CD14-positive monocyte (primary cell): ENCODE results near the gene MAPK8IP2. TPM values are rescaled to one million over a fixed set of nuclear protein-coding genes. Genes with fewer than 3 reads are reported as not detected.

Experiments
- DNase-seq, 3 donors: peaks; one replicate each; pipeline ENCODE4 v3.0.0-alpha.2; 2011 to 2022
- H2AFZ ChIP-seq: 2 replicates; pipeline ENCODE4 v1.6.0; 2012; ENCODE audit warnings: mild to moderate bottlenecking, low read depth, low read length, inconsistent platforms; ENCODE audit not compliant: insufficient read depth, poor library complexity, severe bottlenecking
- H3K27ac ChIP-seq, 2 donors: 1 replicate in 1 of 2; 2 replicates in 1 of 2; pipeline ENCODE4 v1.5.1; 2012 to 2013; ENCODE audit warnings: low read length in 2 of 2, control low read depth in 1 of 2, inconsistent platforms in 1 of 2, low read depth in 1 of 2, mild to moderate bottlenecking in 1 of 2
- H3K27me3 ChIP-seq, 2 donors: one replicate each; pipeline versions ENCODE4 v1.6.0 to v1.6.1; 2011 to 2013; ENCODE audit warnings: low read length in 2 of 2; ENCODE audit not compliant: control insufficient read depth in 2 of 2, insufficient read depth in 2 of 2
- H3K36me3 ChIP-seq, 2 donors: replicated peaks in 1 of 2; 1 replicate in 1 of 2; 2 replicates in 1 of 2; pipeline versions ENCODE4 v1.5.1 to v1.6.1; 2012 to 2013; ENCODE audit warnings: low read length in 2 of 2, control low read depth in 1 of 2, inconsistent platforms in 1 of 2, mild to moderate bottlenecking in 1 of 2; ENCODE audit not compliant: insufficient read depth in 2 of 2, control insufficient read depth in 1 of 2
- H3K4me1 ChIP-seq, 2 donors: 1 replicate in 1 of 2; 2 replicates in 1 of 2; pipeline versions ENCODE4 v1.5.1 to v1.6.1; 2012 to 2013; ENCODE audit warnings: low read length in 2 of 2, control low read depth in 1 of 2, inconsistent platforms in 1 of 2, mild to moderate bottlenecking in 1 of 2, moderate library complexity in 1 of 2; ENCODE audit not compliant: insufficient read depth in 2 of 2, control insufficient read depth in 1 of 2
- H3K4me2 ChIP-seq: replicated peaks from 2 replicates; pipeline ENCODE3; 2012; ENCODE audit warnings: low read length, moderate library complexity, mild to moderate bottlenecking; ENCODE audit not compliant: poor library complexity, severe bottlenecking; ENCODE audit errors: extremely low read depth
- H3K4me3 ChIP-seq, 3 experiments: fragments of 200-600 bp in 1 of 3; sonication (generic) in 1 of 3; replicated peaks in 1 of 3; 1 replicate in 2 of 3; 2 replicates in 1 of 3; pipeline ENCODE4 v1.5.1; 2011 to 2013; ENCODE audit warnings: low read length in 3 of 3, mild to moderate bottlenecking in 3 of 3, control low read depth in 2 of 3, low read depth in 2 of 3, inconsistent platforms in 1 of 3, moderate library complexity in 1 of 3
- H3K79me2 ChIP-seq: 2 replicates; pipeline ENCODE4 v1.6.0; 2012; ENCODE audit warnings: mild to moderate bottlenecking, control low read depth, inconsistent platforms, low read length, moderate library complexity; ENCODE audit not compliant: insufficient read depth
- H3K9ac ChIP-seq: 2 replicates; pipeline ENCODE4 v1.6.0; 2017; ENCODE audit warnings: low read length, mild to moderate bottlenecking; ENCODE audit not compliant: insufficient read depth, poor library complexity, severe bottlenecking
- H3K9me3 ChIP-seq, 2 donors: replicated peaks in 1 of 2; 1 replicate in 1 of 2; 2 replicates in 1 of 2; pipeline versions ENCODE4 v1.5.1 to v1.6.1; 2012 to 2013; ENCODE audit warnings: low read length in 2 of 2, control low read depth in 1 of 2; ENCODE audit not compliant: control insufficient read depth in 1 of 2, insufficient read depth in 1 of 2
- H4K20me1 ChIP-seq: 2 replicates; pipeline ENCODE4 v1.6.0; 2012; ENCODE audit warnings: mild to moderate bottlenecking, low read length, control low read depth, moderate library complexity; ENCODE audit not compliant: insufficient read depth
- H3K27ac Mint-ChIP-seq, 7 donors: one replicate each; pipeline ENCODE4 v1.8.0; 2020; ENCODE audit warnings: mild to moderate bottlenecking in 7 of 7, mixed read lengths in 7 of 7, moderate library complexity in 6 of 7, inconsistent platforms in 2 of 7
- H3K27me3 Mint-ChIP-seq, 3 donors: one replicate each; pipeline ENCODE4 v1.8.0; 2021 to 2022; ENCODE audit warnings: low read depth in 3 of 3, mild to moderate bottlenecking in 3 of 3, mixed read lengths in 3 of 3, moderate library complexity in 3 of 3, inconsistent platforms in 1 of 3
- H3K36me3 Mint-ChIP-seq, 2 donors: one replicate each; pipeline ENCODE4 v1.8.0; 2020; ENCODE audit warnings: mixed read lengths in 2 of 2, inconsistent platforms in 1 of 2, mild to moderate bottlenecking in 1 of 2
- H3K4me1 Mint-ChIP-seq: one replicate; pipeline ENCODE4 v1.8.0; 2020; ENCODE audit warnings: mild to moderate bottlenecking, mixed read lengths
- H3K4me3 Mint-ChIP-seq, 2 donors: one replicate each; pipeline ENCODE4 v1.8.0; 2020; ENCODE audit warnings: mild to moderate bottlenecking in 2 of 2, mixed read lengths in 2 of 2, moderate library complexity in 1 of 2
- H3K9me3 Mint-ChIP-seq, 7 donors: one replicate each; pipeline ENCODE4 v1.8.0; 2020 to 2022; ENCODE audit warnings: mixed read lengths in 7 of 7, mild to moderate bottlenecking in 6 of 7, moderate library complexity in 6 of 7, inconsistent platforms in 2 of 7
- WGBS: methylation state at CpG from one replicate; pipeline ENCODE4 v1.1.5; 2013; ENCODE audit warnings: missing lambda C conversion rate; ENCODE audit not compliant: insufficient coverage; 5-methylcytosine and 5-hydroxymethylcytosine counted together
- intact Hi-C, 2 donors: fragments of 100-400 bp; cut with micrococcal nuclease; formaldehyde crosslinking; loops; one replicate each; pipeline versions ENCODE4 v1.15.0 to v1.15.1; 2023
- polyA plus RNA-seq, 3 donors: library from polyadenylated mRNA; depleted of rRNA in 1 of 3; unstranded in 2 of 3; stranded (reverse) in 1 of 3; fragments of 300-500 nt in 2 of 3; fragments of >200 nt in 1 of 3; fragmentation: Illumina TruSeq in 2 of 3; gene quantifications; 1 replicate in 2 of 3; 2 replicates in 1 of 3; pipeline ENCODE4 v1.2.3, GENCODE V29; 2012 to 2021
- TF ChIP-seq, protein P1 (sequence below): fragments of 200-600 bp; IDR thresholded peaks from one replicate; pipeline ENCODE4 v1.8.0; 2022; ENCODE audit warnings: antibody characterized with exemption, mild to moderate bottlenecking

MAPK8IP2 gene
- polyA plus RNA-seq, 3 donors = 0.17 TPM; not detected in 2

DNA sequence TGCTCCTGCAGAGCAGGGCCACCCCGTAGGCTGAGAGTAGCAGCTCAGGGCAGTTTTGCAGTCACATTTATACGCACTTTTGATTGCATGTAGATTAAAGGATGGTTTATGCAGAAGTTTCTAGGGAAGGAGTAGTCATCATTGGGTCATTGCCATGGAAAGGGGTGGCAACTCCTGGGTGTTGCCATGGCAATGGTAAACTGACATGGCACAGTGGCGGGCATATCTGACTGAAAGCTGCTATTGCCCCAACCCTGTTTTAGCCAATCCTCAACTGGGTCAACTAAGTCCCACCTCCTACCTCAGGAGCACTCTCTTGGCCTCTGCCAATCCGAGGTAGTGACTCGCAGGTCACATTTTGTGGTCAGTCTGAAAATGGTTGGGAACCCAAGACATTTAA lies 29.8 kb downstream of the MAPK8IP2 start:
- Histone ChIP-seq H2AFZ (no peak overlapping the region), H3K9ac (no peak overlapping the region), H3K79me2 (peaks cover 10% of the 10 kb centered on the region), H3K4me1 (peaks cover 19 to 24% of the 10 kb centered on the region in 2 donors), H3K4me2 (no peak overlapping the region), H3K36me3 (peaks cover 2 to 7% of the 10 kb centered on the region in 2 donors), H3K9me3 (no peaks in the 10 kb centered on the region), H3K27me3 (no peaks in the 10 kb centered on the region), H3K4me3 (no peak overlapping the region), H4K20me1 (peaks cover 8% of the 10 kb centered on the region), H3K27ac (no peak overlapping the region)
- Mint-ChIP-seq H3K4me3 (no peak overlapping the region), H3K4me1 (peaks cover 19% of the 10 kb centered on the region), H3K36me3 (peaks cover 7 to 13% of the 10 kb centered on the region in 2 donors), H3K27me3 (peaks cover 0 to 4% (median 3%) of the 10 kb centered on the region in 3 donors), H3K27ac (no peak overlapping the region), H3K9me3 (no peaks in the 10 kb centered on the region)
- DNase-seq = peak in 2 of 3 donors; percentile 21 to 38
- TF ChIP-seq, protein P1, sequence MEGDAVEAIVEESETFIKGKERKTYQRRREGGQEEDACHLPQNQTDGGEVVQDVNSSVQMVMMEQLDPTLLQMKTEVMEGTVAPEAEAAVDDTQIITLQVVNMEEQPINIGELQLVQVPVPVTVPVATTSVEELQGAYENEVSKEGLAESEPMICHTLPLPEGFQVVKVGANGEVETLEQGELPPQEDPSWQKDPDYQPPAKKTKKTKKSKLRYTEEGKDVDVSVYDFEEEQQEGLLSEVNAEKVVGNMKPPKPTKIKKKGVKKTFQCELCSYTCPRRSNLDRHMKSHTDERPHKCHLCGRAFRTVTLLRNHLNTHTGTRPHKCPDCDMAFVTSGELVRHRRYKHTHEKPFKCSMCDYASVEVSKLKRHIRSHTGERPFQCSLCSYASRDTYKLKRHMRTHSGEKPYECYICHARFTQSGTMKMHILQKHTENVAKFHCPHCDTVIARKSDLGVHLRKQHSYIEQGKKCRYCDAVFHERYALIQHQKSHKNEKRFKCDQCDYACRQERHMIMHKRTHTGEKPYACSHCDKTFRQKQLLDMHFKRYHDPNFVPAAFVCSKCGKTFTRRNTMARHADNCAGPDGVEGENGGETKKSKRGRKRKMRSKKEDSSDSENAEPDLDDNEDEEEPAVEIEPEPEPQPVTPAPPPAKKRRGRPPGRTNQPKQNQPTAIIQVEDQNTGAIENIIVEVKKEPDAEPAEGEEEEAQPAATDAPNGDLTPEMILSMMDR = no peak
- intact Hi-C loops = no loop called here
- WGBS = 94% methylated on average over 2 of the region's 5 CpGs

DNA sequence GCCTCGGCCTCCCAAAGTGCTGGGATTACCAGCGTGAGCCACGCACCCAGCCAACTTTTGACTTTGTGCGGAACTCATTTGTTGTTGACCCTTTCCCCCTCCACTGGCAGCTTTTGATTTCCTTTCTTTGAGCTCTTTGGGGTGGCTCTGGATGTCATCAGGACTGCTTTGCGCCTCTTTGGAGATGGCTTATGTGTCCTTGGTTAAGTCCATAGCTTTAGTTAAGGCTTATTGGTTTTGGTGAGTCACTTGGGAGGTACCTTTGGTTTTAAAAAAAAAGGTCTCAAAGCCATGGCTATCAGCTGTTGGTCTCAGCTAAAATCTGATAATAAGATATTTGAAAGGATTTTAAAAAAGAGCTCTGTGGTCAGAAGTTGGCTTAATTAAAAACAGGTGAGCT lies 32.5 kb downstream of the MAPK8IP2 start:
- Mint-ChIP-seq H3K36me3 (peaks cover 0 to 3% of the 10 kb centered on the region in 2 donors), H3K27me3 (peaks cover 0 to 4% (median 4%) of the 10 kb centered on the region in 3 donors), H3K4me3 (no peak overlapping the region), H3K4me1 (peaks cover 11% of the 10 kb centered on the region), H3K27ac (no peak overlapping the region), H3K9me3 (peaks cover 0 to 5% (median 3%) of the 10 kb centered on the region in 7 donors)
- no peak overlapping the region for H2AFZ ChIP-seq
- H3K27me3 ChIP-seq = no peaks in the 10 kb centered on the region
- DNase-seq = no peak
- H4K20me1 ChIP-seq = no peaks in the 10 kb centered on the region
- TF ChIP-seq, protein P1 = no peak
- H3K9me3 ChIP-seq = no peaks in the 10 kb centered on the region
- no peaks in the 10 kb centered on the region for H3K36me3 ChIP-seq
- H3K4me2 ChIP-seq = no peak overlapping the region
- no peak overlapping the region for H3K9ac ChIP-seq
- no peak overlapping the region for H3K4me3 ChIP-seq
- H3K79me2 ChIP-seq = no peaks in the 10 kb centered on the region
- no peak overlapping the region for H3K27ac ChIP-seq
- peaks cover 8% of the 10 kb centered on the region in 2 donors for H3K4me1 ChIP-seq
- intact Hi-C loops = no loop called here
- WGBS = 100% methylated on average over 2 of the region's 5 CpGs
